Stomach (tissue), 9 donors: ENCODE results near the gene PRKCE. TPM values are rescaled to one million over a fixed set of nuclear protein-coding genes. Genes with fewer than 3 reads are reported as not detected.
A peak's percentile ranks its signal among the peaks of the same experiment; 100 is the strongest.

ENCODE experiments used
- DNase-seq, 2 donors: peaks; one replicate each; pipeline versions ENCODE4 v3.0.0 to v3.0.0-alpha.2; 2013 to 2019
- H3K27ac ChIP-seq, 5 donors: fragments of 200-600 bp in 4 of 5; sonication (generic) in 4 of 5; one replicate each; pipeline ENCODE4 v1.5.1; 2013 to 2019; ENCODE audit warnings: mild to moderate bottlenecking in 1 of 5, moderate library complexity in 1 of 5
- H3K27me3 ChIP-seq, 3 donors: fragments of 200-600 bp; sonication (generic); one replicate each; pipeline ENCODE4 v1.5.1; 2017 to 2019; ENCODE audit warnings: mixed run types in 1 of 3
- H3K36me3 ChIP-seq, 4 donors: fragments of 200-600 bp; sonication (generic); 1 replicate in 3 of 4; 2 replicates in 1 of 4; pipeline ENCODE4 v1.5.1; 2016 to 2019
- H3K4me1 ChIP-seq, 4 donors: fragments of 200-600 bp; sonication (generic); one replicate each; pipeline ENCODE4 v1.5.1; 2016 to 2019
- H3K4me3 ChIP-seq, 4 donors: fragments of 200-600 bp; sonication (generic) in 3 of 4; one replicate each; pipeline ENCODE4 v1.5.1; 2016 to 2019; ENCODE audit warnings: mild to moderate bottlenecking in 1 of 4
- H3K9me3 ChIP-seq, 4 donors: fragments of 200-600 bp; sonication (generic); one replicate each; pipeline ENCODE4 v1.5.1; 2016 to 2019
- CTCF ChIP-seq, 7 experiments: fragments of 450-650 bp in 4 of 7; fragments of 200-600 bp in 3 of 7; sonication (generic) in 3 of 7; IDR thresholded peaks; one replicate each; pipeline ENCODE4 v1.5.1; 2016 to 2019; ENCODE audit warnings: antibody characterized with exemption in 7 of 7, control low read depth in 2 of 7, mild to moderate bottlenecking in 1 of 7
- EP300 ChIP-seq: sonication (generic); formaldehyde crosslinking; IDR thresholded peaks from one replicate; pipeline ENCODE4 v1.6.1; 2017; ENCODE audit warnings: antibody characterized with exemption
- POLR2A ChIP-seq, 4 donors: fragments of 450-650 bp; IDR thresholded peaks; one replicate each; pipeline ENCODE4 v1.6.1; 2016; ENCODE audit warnings: antibody characterized with exemption in 4 of 4, control low read depth in 2 of 4, mild to moderate bottlenecking in 1 of 4, moderate library complexity in 1 of 4
- POLR2AphosphoS5 ChIP-seq, 3 donors: sonication (generic); formaldehyde crosslinking; IDR thresholded peaks; one replicate each; pipeline ENCODE4 v1.6.1; 2016; ENCODE audit warnings: antibody characterized with exemption in 3 of 3
- WGBS, 5 donors: extraction: QIAGEN DNeasy Blood & Tissue Kit in 3 of 5; methylation state at CpG; one replicate each; pipeline versions ENCODE4 v1.1.5 to v1.1.7; 2013 to 2018; 5-methylcytosine and 5-hydroxymethylcytosine counted together
- intact Hi-C: fragments of 100-400 bp; cut with DNase I; formaldehyde crosslinking; loops from one replicate; pipeline ENCODE4 v1.15.1; 2023; ENCODE audit warnings: low total_unique reads
- polyA plus RNA-seq, 3 donors: library from polyadenylated mRNA; stranded (reverse); fragments of 200-250 nt; gene quantifications; one replicate each; pipeline ENCODE4 v1.2.3, GENCODE V29; 2013
- total RNA-seq, 5 donors: library from RNA; depleted of rRNA; stranded (reverse); fragments of >200 nt; gene quantifications; one replicate each; pipeline versions ENCODE4 v1.1.0 to v1.2.3, GENCODE V29; 2014 to 2016
- donor health status: healthy with polysubstance abuse.
- donor health status: Bipolar disorder and iron deficiency.
- donor health status: healthy.

Gene PRKCE
- total and polyA plus RNA-seq, 8 donors, result 2.0 to 92.0 (median 10.0) TPM

DNA sequence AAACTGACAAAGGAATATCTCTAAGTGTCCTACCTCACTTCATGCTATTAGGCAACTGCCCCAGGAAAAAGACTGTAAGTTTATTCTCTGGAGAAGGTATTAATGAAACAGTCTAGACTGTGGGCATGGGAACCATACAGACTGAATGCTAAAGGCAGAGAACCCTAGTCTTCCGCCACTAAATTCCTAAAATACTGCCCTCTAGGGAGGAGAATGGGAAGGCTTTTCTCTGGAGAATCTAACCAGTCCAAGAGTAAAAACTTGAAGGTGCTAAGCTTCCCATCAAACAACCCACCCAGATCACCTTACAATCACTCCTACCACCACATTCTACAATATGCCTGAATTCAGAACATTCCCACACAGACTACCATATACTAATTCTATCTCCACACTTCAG, 43.8 kb upstream of the PRKCE start:
- DNase-seq, result peak in 1 of 2 donors; percentile 27
- 63 to 88% (median 85%) methylated on average over 1 of the region's 1 CpG for WGBS, 5 donors

GRCh38 chr2:45610281-45611019, 41.0 kb upstream of the PRKCE start:
- DNase-seq, result peak; percentile 47 to 85
- intact Hi-C loops, result no loop called here
- Histone ChIP-seq H3K36me3 (peaks cover 0 to under 1% (median 0%) of the 10 kb centered on the region in 4 donors), H3K9me3 (no peaks in the 10 kb centered on the region), H3K27ac (peak overlapping the region; percentile 91 to 96 (median 94)), H3K27me3 (no peaks in the 10 kb centered on the region), H3K4me3 (peak overlapping the region; percentile 64 to 85 (median 67)), H3K4me1 (peaks cover 11 to 35% (median 28%) of the 10 kb centered on the region in 4 donors)
- TF ChIP-seq POLR2A (IDR thresholded peaks at IDR 0.05) (no peak), POLR2AphosphoS5 (IDR thresholded peaks at IDR 0.05) (peak in 2 of 3 donors; percentile 25 to 58), EP300 (no peak), CTCF (IDR thresholded peaks at IDR 0.05) (peak in 1 of 7 experiments; percentile 36)
- WGBS, 5 donors, result 0 to 1% (median 0%) methylated on average over 23 of the region's 23 CpGs

More for the DNA sequence above, 43.8 kb upstream of the PRKCE start:
- Histone ChIP-seq H3K27me3 (no peaks in the 10 kb centered on the region), H3K27ac (peak overlapping the region in 1 of 5 donors; percentile 25), H3K4me3 (no peak overlapping the region), H3K4me1 (peaks cover 11 to 35% (median 28%) of the 10 kb centered on the region in 4 donors), H3K9me3 (no peaks in the 10 kb centered on the region), H3K36me3 (peaks cover 11 to 28% (median 23%) of the 10 kb centered on the region in 4 donors)
- intact Hi-C loops, result no loop called here
- TF ChIP-seq POLR2AphosphoS5 (IDR thresholded peaks at IDR 0.05), result no peak
- TF ChIP-seq EP300, result no peak
- TF ChIP-seq CTCF (IDR thresholded peaks at IDR 0.05), result peak in 1 of 7 experiments; percentile 12
- no peak for TF ChIP-seq POLR2A (IDR thresholded peaks at IDR 0.05)

DNA sequence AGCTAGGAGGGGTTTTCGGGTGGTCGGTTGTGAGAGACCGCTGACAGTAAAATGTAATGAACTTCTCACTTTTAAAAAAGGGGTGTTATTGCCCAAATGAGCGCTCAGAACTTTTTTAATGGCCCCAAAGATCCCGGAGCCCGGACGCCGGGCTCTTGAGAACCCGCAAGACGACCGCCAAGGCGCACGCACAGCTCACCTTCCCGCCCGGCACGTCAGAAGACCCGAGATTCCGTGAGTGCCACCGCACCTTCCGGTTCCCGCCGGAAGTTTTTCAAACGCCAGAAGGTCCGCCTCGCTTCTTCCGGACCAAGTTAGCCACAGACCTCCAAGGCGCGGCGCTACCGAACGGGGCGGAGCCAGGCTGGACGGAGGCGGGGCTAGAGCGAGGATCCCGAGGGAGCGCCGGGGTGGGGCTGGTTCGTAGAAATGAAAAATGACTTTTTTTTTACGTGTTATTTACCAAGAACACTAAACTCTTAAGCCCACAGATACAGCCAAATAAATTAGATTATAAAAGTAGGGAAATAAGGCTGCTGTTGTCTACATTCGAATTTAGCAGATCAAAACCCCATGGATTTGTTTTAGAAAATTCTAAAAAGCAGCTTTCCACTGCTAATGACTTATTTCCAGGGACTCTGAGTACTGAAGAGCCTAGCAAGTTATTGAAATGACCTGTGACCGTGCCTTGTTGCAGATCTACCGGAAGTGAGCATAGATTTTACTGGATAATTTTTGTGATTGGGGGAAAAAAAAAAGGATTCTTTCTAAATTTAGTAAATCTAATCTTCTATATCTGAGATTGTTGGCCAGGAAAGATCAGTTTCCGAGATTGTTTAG, 40.2 kb upstream of the PRKCE start, which contains the start of gene SRBD1:
Gene SRBD1, minus strand, starts transcription at position 248 of the 840 bp plus-strand sequence. CDS start 5,826 bp downstream, outside the sequence.
- peak within 1 kb of the TSS; percentile 91 to 96 (median 94) for H3K27ac ChIP-seq

GRCh38 chr2:45612285-45612684, 39.2 kb upstream of the PRKCE start:
- no peak for DNase-seq
- no peaks in the 10 kb centered on the region for H3K9me3 ChIP-seq
- intact Hi-C loops, result no loop called here
- H3K36me3 ChIP-seq, result no peaks in the 10 kb centered on the region
- 59 to 79% (median 70%) methylated on average over 2 of the region's 2 CpGs for WGBS, 5 donors
- peaks cover 11 to 33% (median 25%) of the 10 kb centered on the region in 4 donors for H3K4me1 ChIP-seq
- TF ChIP-seq POLR2A (IDR thresholded peaks at IDR 0.05) (no peak), EP300 (no peak), POLR2AphosphoS5 (IDR thresholded peaks at IDR 0.05) (no peak), CTCF (IDR thresholded peaks at IDR 0.05) (no peak)
- H3K27me3 ChIP-seq, result no peaks in the 10 kb centered on the region
- peak overlapping the region in 1 of 5 donors; percentile 95 for H3K27ac ChIP-seq
- no peak overlapping the region for H3K4me3 ChIP-seq

More for the DNA sequence above, 40.2 kb upstream of the PRKCE start, which contains the start of gene SRBD1:
- peaks cover 11 to 35% (median 28%) of the 10 kb centered on the region in 4 donors for H3K4me1 ChIP-seq
- DNase-seq, result peak; percentile 96 to 98
- no peaks in the 10 kb centered on the region for H3K36me3 ChIP-seq
- no peaks in the 10 kb centered on the region for H3K9me3 ChIP-seq
- H3K4me3 ChIP-seq, result peak within 1 kb of the TSS; percentile 64 to 85 (median 67)
- H3K27me3 ChIP-seq, result no peaks in the 10 kb centered on the region
- intact Hi-C loops, result no loop called here
- no peak for TF ChIP-seq POLR2A (IDR thresholded peaks at IDR 0.05)
- TF ChIP-seq POLR2AphosphoS5 (IDR thresholded peaks at IDR 0.05), result peak; percentile 88 to 94 (median 89)
- TF ChIP-seq EP300, result no peak
- WGBS, 5 donors, result 2% methylated on average over 41 to 44 of the region's 44 CpGs
